C4-2B (cell line): ENCODE data around the gene MYO7A.

Source experiments
- ZFX ChIP-seq: fragments of 450-650 bp; IDR thresholded peaks from 2 replicates; pipeline ENCODE4 v1.6.1; 2017
- TF ChIP-seq, protein P1 (sequence below): fragments of 450-650 bp; conservative IDR thresholded peaks from 2 replicates; pipeline ENCODE4 v1.5.1; 2017; ENCODE audit warnings: mild to moderate bottlenecking

DNA sequence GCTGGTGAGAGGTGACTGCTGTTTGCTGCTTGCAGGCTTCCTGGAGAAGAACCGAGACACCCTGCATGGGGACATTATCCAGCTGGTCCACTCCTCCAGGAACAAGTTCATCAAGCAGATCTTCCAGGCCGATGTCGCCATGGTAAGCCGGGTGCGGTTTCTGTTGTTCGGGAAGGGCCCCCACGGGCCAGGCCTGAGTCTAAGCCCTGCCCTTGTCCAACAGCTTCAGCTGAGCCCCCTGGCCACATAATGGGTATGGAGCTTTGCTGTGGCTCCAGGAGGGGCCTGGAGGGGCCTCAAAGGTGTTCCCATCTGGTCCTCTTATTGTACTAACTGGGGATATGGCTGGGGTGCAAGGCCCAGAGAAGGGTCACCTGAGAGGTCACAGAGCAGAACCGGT lies 38.0 kb downstream of the MYO7A start:
- TF ChIP-seq, protein P1, sequence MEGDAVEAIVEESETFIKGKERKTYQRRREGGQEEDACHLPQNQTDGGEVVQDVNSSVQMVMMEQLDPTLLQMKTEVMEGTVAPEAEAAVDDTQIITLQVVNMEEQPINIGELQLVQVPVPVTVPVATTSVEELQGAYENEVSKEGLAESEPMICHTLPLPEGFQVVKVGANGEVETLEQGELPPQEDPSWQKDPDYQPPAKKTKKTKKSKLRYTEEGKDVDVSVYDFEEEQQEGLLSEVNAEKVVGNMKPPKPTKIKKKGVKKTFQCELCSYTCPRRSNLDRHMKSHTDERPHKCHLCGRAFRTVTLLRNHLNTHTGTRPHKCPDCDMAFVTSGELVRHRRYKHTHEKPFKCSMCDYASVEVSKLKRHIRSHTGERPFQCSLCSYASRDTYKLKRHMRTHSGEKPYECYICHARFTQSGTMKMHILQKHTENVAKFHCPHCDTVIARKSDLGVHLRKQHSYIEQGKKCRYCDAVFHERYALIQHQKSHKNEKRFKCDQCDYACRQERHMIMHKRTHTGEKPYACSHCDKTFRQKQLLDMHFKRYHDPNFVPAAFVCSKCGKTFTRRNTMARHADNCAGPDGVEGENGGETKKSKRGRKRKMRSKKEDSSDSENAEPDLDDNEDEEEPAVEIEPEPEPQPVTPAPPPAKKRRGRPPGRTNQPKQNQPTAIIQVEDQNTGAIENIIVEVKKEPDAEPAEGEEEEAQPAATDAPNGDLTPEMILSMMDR, result no peak
- TF ChIP-seq ZFX, result no peak
